CD4-positive, alpha-beta T cell treated with Interleukin-17A for 1 hour (primary cell): ENCODE results near the gene ECHS1.

ENCODE experiments used
- DNase-seq: peaks from one replicate; pipeline ENCODE4 v3.0.0-alpha.2; 2020

ECHS1 gene

GRCh38 chr10:133356549-133357284 is 16.4 kb downstream of the ECHS1 start:
- DNase-seq = no peak

- no peak for DNase-seq
Measured at GRCh38 chr10:133355991-133356390, 17.2 kb downstream of the ECHS1 start.

- no peak for DNase-seq
Measured at GRCh38 chr10:133355266-133355665, 17.9 kb downstream of the ECHS1 start.

- DNase-seq = no peak
Measured at GRCh38 chr10:133354672-133355240, 18.4 kb downstream of the ECHS1 start.

- no peak for DNase-seq
Measured at GRCh38 chr10:133353988-133354605, 19.1 kb downstream of the ECHS1 start.

GRCh38 chr10:133353202-133353959 is 19.8 kb downstream of the ECHS1 start:
- DNase-seq = no peak

GRCh38 chr10:133351408-133352318 is 21.5 kb downstream of the ECHS1 start:
- no peak for DNase-seq

GRCh38 chr10:133350950-133351329 is 22.2 kb downstream of the ECHS1 start:
- DNase-seq = no peak

- DNase-seq = no peak
Measured at GRCh38 chr10:133350283-133350949, 22.7 kb downstream of the ECHS1 start.

GRCh38 chr10:133349577-133350011 is 23.6 kb downstream of the ECHS1 start:
- no peak for DNase-seq

- no peak for DNase-seq
Measured at GRCh38 chr10:133349160-133349568, 24.0 kb downstream of the ECHS1 start.

GRCh38 chr10:133347710-133348517 is 25.2 kb downstream of the ECHS1 start:
- DNase-seq = no peak

- DNase-seq = no peak
Measured at GRCh38 chr10:133346413-133346812, 26.7 kb downstream of the ECHS1 start.

GRCh38 chr10:133344236-133344635 is 28.9 kb downstream of the ECHS1 start:
- DNase-seq = no peak

- DNase-seq = no peak
Measured at GRCh38 chr10:133343558-133343957, 29.6 kb downstream of the ECHS1 start.

GRCh38 chr10:133342942-133343341 is 30.2 kb downstream of the ECHS1 start:
- DNase-seq = no peak

- no peak for DNase-seq
Measured at GRCh38 chr10:133341983-133342382, 31.2 kb downstream of the ECHS1 start.

- DNase-seq = no peak
Measured at GRCh38 chr10:133339708-133340380, 33.3 kb downstream of the ECHS1 start.

- no peak for DNase-seq
Measured at GRCh38 chr10:133338080-133339071, 34.8 kb downstream of the ECHS1 start.
